MV-4-11 (cell line): ENCODE measurements around the gene CCND1.

ENCODE experiments used
- DNase-seq: peaks from one replicate; lab custom pipeline; 2025; lab: John Stamatoyannopoulos, UW

CCND1 gene

DNA sequence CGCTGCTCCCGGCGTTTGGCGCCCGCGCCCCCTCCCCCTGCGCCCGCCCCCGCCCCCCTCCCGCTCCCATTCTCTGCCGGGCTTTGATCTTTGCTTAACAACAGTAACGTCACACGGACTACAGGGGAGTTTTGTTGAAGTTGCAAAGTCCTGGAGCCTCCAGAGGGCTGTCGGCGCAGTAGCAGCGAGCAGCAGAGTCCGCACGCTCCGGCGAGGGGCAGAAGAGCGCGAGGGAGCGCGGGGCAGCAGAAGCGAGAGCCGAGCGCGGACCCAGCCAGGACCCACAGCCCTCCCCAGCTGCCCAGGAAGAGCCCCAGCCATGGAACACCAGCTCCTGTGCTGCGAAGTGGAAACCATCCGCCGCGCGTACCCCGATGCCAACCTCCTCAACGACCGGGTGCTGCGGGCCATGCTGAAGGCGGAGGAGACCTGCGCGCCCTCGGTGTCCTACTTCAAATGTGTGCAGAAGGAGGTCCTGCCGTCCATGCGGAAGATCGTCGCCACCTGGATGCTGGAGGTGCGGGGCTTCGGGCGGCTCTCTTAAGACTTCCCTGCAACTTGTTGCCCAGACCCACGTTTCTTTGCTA is at the start of gene CCND1:
Gene CCND1, plus strand, starts transcription at position 162 of the 587 bp plus-strand sequence. Its CDS starts 158 bp downstream, at position 320.
- DNase-seq, result peak; percentile 50

DNA sequence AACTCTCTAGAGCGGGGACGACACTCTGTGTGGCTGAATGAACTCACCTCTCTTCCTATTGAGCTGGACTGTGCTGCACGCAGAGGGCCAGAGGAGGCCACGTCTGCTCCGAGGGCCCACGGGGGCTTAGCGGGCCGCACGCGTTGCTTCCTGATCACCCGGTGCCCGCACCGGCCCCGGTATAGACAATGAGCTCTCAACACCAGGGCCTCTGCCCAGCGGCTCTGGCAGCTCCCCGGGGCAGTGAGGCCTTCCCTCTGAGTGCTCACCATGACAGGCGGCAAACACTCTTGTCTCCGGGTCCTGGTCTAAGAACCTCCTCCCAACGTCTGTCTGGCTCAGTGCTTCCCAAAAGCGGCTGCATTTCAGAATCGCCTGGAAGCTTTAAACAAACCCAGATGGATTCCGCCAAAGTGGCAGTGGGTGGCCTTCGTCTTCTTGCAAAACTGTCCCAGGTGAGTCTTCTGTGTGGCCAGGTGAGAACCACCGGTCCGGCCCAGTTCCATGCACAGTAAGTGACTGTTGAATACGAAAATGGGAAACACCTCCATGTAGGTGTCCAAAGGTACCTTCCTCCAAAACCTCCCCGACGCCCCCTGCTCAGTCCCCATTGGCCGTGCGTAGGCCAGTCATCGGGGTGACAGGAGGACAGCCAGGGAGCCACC is 47.8 kb upstream of the CCND1 start:
- DNase-seq, result no peak

DNA sequence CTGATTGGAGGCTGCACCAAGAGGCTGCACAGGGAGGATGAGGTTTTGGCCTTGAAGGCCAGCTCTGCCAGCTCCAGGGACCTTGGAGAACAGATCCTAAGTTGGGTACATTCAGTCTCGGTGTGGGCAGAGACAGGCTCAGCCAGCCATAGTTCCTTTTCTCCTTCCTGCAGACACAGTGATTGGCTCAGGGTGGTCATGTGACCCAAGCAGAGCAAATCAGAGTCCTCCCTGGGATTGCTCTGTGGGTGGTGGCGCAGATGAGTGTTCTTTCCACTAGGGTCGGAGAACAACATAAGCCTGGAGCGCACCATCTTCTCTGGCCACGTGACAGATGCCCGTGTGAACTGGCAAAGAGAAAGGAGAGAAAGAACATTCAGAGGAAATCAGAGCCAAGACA is 47.1 kb upstream of the CCND1 start:
- DNase-seq, result no peak

DNA sequence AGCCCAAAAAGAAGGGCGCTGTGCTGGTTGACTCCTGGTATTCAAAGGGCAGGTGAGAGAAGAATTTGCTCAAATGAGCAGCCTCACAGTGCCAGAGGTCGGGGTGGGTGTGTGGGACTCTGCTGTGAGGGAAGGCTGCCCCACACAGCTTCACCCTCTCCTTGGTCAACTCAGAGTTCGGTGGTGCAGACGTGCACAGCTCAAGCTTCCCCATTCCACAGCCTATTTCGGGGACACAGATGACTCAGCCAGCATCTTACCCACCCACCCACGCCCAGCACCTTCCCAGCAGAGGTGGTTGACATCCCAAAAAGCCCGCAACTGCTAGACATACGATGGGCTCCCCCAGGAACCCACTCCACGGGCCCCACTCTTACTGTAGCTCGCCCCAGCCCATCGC is 46.5 kb upstream of the CCND1 start:
- DNase-seq, result peak; percentile 29

DNA sequence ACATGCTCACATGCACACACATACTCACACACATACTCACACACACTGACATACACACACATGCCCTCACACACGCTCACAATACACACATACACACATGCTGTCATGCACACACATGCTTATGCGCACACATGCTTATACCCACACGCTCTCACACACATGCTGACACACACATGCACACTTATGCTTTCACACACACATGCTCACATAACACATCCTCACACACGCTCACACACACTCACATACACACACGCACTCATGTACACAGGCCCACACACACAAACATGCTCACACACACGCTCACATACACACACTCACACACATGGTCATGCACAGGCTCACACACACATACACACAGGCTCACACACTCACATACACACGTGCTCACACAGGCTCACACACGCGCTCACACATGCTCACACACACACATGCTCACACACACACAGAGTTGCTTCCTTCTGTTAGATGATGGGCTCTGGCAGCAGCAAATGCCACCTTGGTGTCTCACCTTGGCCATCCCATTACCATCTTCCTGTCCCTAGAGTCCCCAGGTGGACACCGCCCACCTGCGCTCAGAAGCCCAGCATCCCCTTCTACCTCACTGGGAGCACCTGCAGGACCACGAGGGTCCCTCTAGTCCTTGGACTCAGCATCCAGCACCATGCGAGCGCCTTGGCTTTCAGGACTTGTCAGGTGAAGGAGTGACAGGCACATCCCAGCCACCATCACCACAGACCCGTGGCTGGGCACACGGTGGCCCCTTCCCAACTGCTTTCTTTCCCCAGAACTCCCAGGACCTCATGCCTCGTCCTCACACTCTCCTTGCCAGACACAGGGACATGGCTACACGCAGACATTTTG is 44.9 kb upstream of the CCND1 start:
- DNase-seq, result no peak

DNA sequence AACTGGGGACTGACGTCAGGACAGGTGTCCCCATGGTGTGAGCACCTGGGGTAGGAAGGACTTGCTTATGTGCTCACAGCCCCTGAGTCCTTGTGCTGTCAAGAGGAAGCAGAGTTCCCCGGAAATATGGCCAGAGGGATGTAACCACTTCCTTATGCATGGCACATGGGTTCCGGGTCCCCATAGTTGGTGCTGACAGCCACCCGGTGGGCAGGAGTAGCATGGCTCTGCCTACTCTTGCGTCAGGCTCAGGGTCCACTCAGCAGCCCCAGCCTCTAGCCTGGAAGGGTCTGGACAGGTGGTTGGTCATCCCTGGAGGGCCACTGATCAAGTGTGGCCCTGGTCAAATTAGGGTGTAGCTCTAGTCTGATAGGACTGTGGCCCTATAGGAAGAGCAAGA is 42.8 kb upstream of the CCND1 start:
- DNase-seq, result peak; percentile 76

DNA sequence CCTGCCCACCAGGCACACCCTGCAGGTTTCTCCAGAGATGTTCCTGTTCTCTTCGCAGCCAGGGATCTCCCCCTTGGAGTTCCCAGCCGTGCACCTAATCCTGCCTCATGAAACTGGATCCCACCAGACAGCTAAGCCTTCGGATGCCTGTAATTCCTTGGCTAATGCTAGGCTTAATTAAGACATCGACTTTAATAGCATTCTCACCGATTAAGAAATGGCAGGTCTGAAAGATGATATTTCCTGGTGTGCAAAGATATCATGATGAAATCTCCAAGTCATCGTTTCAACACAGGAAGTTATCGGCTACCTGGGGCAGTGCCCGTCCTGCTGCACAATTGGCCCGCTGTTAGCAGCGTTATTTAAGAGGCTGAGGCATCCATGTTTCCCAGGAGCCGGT is 41.5 kb upstream of the CCND1 start:
- no peak for DNase-seq

DNA sequence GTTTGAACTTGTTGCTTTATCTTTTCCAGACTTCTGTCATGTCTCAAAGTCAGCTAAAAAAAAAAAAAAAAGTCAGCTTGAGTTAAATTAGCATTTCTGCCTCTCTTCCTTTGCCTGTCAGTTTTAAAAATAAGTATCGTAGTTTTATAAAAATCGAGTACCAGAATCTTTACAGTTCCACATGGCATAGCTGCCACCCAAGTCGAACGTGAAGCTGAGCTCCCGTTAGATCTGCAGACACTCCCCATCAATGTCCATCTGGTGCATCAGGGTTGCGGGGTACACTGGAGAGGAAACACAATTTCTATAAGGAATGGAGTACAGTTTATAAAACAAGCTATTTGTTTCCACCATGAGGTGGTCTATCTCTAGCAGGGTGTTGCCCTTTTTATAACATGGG is 41.0 kb upstream of the CCND1 start:
- no peak for DNase-seq

DNA sequence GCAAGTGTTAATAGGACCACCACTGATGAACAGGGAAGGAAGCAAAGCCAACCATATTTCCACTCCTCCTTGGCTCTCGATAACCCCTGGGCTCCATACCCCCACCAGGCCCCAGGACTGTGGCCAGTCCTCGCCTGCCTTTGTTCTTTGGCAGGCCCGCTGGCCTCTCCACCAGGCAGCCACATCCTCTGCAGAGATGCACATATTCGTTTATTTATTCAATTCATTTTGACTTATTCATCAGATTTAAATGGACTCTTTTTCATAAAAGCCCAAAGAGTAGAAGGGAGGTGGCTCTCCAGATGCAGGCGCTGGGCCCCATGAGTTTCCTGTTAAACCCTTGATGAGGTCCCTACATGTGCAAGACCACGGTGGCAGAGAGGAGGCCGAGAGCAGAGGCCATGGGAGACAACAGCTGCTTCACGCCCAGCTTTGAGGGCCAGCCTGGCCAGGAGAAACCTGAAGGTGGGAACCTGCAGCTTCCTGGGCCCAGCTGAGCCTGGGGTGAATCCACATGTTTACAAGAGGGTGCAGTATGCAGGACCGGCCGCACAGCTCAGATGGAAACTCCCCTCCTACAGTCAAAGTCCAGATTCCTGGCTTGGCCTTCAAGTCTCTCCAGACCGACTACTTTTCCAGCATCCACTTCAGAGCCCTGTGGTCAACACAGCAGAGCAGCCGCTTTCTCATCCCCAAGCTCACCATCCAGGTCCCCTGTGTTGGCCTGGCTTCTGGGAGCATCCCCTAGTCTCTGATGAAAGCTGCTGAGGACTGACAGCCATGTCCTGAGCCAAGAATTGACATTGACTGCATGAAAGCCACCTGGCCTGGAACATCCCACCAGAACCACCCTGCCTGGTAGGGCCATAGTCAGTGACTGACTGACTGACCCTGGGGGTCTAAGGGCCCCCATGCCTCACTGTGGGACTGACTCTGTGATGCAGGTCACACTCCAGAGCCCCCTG is 39.7 kb upstream of the CCND1 start:
- no peak for DNase-seq

DNA sequence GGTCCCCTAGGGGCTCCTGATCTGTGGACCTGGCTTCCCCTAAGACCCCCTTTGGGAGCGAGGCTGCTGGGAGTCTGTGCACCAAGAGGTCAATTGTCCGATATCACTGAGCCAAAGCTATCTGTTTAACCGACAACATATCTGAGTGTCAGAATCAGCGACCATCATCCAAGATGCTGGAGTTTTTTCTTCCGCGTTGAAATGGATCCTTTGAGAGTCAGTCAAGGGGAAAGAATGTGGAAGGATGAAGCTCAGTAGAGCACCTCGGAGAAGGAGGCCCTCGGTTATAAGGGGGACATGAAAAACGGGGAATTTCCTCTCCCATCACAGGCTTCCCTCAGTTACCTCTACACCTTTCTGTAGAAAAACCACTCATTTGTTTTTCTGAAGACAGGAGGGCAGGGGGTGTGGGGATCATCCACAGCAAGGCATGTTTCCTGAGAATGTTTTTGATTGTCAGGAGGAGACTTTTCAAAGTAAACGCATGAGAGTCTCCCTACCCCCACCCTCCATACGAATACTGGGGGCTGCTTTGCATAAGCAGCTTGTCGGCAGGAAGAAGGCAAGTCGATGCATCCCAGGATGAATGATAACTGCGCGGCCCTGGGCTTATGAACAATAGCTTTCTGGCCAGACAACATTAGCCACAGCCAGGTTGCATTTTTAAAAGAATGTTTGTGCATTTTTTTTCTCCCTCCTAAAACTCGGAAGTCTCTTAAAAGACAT is 37.7 kb upstream of the CCND1 start:
- no peak for DNase-seq

DNA sequence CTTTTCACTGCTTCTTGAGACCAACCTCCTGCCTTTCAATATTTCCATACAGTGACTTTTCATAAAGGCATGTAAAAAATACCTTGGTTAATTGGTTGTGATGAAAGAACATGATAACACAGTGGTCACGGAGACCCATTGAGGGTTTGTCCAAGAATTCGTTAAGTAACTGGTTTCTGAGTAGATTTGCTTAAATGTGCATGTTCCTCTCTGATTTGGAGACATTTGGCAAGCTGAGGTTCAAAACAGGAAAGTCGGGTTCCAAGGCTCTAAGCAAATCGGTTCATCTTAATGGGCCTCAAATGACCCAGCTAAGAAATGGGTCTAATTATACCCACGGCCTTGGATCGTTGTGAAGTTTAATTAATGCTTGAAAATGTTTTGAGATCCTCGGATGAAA is 36.9 kb upstream of the CCND1 start:
- DNase-seq, result no peak

DNA sequence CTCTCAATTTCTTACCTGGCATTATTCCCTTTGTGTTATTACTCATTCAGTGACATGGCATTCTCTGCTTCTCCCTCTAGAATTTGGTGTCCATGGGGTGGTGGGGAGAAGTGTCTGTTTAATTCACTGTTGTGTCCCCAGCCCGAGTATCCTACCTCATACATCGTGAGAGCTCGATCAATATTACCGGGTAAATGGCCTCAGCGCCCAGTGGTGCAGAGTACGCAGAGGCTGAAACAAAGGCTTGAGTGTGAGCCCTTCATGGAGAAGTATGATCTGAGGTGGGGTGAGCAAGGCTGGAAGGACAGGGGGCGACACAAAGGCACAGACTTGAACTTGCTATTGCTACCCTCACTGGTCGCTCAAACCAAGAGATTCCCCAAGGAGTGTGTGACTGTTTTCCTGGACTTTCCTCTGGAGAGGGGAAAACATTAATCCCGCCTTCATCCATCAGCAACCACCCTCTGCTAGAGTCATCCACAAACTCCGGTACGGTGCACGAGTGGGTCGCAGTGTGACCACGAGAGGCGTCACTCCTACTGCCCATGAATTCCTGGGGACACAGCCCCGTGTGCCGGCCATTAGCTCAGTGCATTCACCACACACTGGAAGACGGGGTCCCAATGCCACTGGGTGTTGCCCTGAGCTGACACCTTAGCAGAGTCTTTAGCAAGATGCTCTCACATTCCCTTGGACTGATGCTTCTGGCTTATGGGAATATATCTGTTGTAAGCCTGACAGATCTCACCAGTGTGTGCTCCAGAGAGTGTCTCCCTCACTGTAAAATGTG is 35.0 kb upstream of the CCND1 start:
- DNase-seq, result no peak

DNA sequence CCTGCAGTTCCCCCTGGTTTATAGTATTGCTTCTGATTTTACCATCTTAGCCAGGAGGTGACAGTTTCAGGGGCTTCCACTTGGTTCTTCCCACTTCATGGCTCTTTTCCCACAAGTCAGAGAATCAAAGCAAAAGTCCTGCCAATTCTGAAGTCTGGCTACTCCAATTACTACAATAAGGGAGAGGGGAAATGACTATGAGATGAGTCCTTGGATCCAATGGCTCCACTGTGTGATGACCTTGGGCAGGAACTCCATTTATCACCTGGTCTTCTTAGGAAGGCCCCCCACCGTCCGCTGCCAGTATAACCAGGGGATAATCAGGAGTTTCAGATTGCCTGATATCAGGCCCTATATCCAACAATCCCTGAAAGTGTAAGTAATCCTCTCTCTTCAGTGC is 31.6 kb upstream of the CCND1 start:
- DNase-seq, result no peak

DNA sequence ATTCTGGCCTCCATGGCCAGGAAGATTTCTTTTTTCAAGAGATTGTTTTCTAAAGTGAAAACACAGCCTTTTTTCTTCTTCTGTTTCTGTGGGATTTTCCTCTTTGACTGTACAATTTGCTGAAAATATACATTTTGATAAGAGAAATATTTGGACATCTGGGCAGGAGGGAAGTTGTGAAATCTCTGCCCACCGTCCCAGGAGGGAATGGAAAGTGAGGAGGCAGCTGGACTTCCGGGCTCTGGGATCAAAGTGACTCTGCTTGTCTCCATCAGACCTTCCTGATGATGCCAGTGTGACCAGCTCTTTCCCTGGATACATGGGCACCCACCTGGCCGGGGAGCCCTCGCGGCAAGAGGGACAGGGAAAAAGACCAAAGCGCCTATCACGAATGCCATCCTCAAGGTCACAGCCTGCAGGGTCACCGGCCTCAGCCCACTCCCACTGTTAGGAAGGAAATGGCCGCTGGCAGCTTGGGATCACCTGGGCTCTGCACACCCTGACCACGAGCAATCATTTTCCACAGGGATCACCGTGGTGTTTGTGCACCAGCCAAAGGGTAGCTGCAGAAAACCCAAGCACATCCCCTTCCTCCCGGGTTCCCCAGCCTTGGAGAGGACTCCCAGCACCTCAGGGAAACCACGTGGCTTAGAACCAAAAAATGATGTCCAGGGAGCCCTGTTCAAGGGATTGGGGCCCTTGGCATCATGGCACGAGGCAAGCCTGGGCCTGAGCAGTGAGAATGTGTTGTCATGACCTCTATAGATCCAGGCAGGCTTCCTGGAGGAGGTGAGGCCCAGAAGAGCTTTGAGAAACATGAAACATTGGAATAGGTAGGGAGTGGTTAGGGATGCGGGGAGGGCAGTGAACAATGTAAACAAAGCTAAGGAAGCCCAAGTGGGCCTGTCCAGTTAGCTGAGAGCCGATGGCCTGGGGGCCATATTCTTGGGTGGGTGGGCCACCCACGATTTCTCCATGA is 29.1 kb upstream of the CCND1 start:
- DNase-seq, result no peak

DNA sequence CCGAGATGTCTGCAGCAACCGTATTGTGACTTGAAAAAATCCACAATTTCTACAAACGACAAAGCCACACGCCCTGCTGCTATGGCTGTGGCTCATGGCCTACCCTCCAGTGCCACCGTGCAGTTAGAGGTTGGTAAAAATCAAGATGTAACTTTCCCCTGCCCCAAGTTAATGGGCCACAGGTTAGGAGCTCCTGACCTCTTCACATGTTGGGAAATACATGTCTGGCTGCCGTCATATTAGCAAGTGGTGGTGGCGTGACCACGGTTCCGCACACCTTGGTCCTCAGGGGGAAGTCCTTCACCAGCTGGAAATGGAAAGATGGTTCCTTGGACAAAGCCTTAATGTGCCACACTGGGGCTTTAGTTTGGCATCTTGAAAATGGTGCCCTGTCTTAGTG is 27.4 kb upstream of the CCND1 start:
- DNase-seq, result no peak

DNA sequence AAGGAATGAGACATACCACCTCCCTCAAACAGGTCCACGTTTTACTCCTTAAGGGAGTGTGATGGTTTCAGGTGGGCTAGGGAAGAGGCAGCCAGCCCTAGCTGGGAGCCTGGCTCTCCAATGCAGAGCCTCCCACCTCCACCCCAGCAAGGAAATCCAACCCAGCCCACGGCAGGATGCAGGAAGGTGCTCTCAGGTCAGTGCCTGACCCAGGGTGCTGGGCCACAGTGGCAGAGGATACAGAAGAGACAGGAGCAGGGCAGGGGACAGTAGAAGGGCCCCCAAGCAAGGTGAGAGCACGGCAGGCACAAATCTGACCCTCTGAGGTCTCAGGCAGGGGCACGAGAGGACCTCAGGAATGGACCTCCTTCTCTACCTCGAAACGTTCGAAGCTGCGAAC is 26.9 kb upstream of the CCND1 start:
- no peak for DNase-seq

DNA sequence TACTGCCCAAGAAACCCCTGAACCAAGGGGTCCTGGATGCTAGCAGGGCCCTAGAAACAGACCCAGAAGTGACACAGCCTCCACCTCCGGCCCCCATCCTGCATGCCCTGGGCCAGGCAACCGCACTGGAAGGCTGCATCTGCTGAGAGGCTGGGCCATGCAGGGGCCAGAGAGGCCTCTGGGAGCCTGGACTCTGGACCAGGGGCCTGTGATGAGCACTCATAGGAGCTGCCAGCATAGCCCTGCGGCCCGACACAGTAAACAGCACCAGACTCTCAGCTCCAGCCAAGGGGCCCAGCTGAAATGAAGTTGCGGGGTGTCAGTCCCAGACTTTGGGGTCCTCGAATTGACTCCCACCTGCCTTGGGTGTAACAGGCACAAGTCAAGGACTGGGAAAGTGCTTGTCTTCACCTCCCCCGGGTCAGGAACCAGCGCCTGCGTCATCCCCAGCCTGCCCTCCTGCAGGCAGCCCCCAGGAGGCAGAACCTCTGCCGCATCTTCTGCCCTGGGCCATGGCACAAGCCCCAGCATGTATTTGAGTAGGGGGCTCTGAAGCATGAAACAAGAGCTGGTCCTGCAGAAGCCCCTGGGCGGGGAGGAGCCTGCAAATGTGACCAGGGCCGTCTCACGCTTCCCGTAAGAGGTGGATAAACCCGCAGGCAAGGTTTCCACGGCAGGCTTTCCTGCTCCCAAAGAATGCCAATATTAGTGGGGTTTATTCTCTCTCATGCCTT is 25.2 kb upstream of the CCND1 start:
- no peak for DNase-seq

DNA sequence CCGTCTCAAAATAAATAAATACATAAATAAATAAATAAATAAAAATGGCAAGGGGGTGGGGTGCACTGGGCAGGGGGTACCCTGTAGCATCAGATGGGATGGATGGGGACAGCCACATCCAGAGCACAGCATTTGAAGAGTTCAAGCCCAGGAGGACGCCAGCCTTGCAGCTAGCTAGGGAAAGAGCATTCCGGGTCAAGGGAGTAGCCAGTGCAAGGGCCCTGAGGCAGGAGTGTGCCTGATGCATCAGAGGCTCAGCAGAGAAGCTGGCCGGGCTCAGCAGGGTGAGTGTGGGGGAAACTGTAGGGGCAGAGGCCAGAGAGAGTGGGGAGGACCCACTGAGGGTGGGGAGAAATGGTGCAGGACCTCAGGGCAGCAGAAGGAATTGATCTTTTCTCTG is 23.7 kb upstream of the CCND1 start:
- DNase-seq, result no peak

DNA sequence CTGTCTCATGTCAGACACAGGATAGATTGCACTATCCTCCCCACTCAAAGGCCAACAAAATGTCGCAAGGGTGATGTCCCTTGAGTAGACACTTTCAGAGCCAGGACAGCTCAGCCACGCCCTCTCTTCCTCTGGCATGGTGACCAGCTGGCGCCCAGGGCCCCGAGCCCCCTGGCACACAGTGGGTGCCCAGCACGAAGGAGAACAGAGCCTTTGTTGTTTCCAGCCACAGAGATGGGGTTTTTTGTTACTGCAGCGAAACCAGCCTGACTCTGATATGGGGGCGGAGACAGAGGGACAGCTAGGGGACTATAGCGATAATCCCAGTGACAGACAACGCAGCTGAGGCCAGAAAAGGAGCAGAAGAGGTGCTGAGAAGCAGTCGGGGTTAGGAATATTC is 23.3 kb upstream of the CCND1 start:
- no peak for DNase-seq
